Keratinocyte (primary cell): ENCODE data around the gene STAC2.

Experiments
- EZH2 ChIP-seq: IDR thresholded peaks from one replicate; pipeline ENCODE4 v1.6.1; 2012; ENCODE audit warnings: inconsistent platforms, mild to moderate bottlenecking, low read length, moderate library complexity
- TF ChIP-seq, protein P1 (sequence below), 3 experiments: IDR thresholded peaks in 1 of 3; conservative IDR thresholded peaks in 1 of 3; optimal IDR thresholded peaks in 1 of 3; 2 replicates in 2 of 3; 3 replicates in 1 of 3; pipeline versions ENCODE3 to v1.5.1; 2011; ENCODE audit warnings: low read length in 3 of 3, mild to moderate bottlenecking in 3 of 3, moderate library complexity in 2 of 3, control low read depth in 1 of 3, inconsistent platforms in 1 of 3; ENCODE audit not compliant: insufficient read depth in 2 of 3; ENCODE audit errors: extremely low read depth in 1 of 3

- TF ChIP-seq, protein P1, sequence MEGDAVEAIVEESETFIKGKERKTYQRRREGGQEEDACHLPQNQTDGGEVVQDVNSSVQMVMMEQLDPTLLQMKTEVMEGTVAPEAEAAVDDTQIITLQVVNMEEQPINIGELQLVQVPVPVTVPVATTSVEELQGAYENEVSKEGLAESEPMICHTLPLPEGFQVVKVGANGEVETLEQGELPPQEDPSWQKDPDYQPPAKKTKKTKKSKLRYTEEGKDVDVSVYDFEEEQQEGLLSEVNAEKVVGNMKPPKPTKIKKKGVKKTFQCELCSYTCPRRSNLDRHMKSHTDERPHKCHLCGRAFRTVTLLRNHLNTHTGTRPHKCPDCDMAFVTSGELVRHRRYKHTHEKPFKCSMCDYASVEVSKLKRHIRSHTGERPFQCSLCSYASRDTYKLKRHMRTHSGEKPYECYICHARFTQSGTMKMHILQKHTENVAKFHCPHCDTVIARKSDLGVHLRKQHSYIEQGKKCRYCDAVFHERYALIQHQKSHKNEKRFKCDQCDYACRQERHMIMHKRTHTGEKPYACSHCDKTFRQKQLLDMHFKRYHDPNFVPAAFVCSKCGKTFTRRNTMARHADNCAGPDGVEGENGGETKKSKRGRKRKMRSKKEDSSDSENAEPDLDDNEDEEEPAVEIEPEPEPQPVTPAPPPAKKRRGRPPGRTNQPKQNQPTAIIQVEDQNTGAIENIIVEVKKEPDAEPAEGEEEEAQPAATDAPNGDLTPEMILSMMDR (optimal IDR thresholded peaks at IDR 0.05 in 1 of 3, IDR thresholded peaks at IDR 0.05 in 1 of 3, conservative IDR thresholded peaks at IDR 0.05 in 1 of 3; ENCODE audit: extremely low read depth in 1 of 3, insufficient read depth in 2 of 3, low read length in 3 of 3): no peak
- TF ChIP-seq EZH2: no peak
Observed at GRCh38 chr17:39183045-39183444, 42.7 kb downstream of the STAC2 start.
